ENCODE data around the gene FER.

Gene FER

GRCh38 chr5:109195667-109196066 is 448.0 kb downstream of the FER start:
- no peak for DNase-seq (ENCODE audit: low read depth, low spot score)
- in situ Hi-C loops (cut with HindIII; ENCODE audit: low sequenced_read_pairs), result no loop called here
- no peak overlapping the region for H3K4me3 ChIP-seq (ENCODE audit: low read depth, low read length)
- TF ChIP-seq CTCF (IDR thresholded peaks at IDR 0.05; ENCODE audit: low read depth, low read length), result no peak

- DNase-seq (ENCODE audit: low read depth, low spot score), result no peak
- in situ Hi-C loops (cut with HindIII; ENCODE audit: low sequenced_read_pairs), result no loop called here
- no peak for TF ChIP-seq CTCF (IDR thresholded peaks at IDR 0.05; ENCODE audit: low read depth, low read length)
- no peak overlapping the region for H3K4me3 ChIP-seq (ENCODE audit: low read depth, low read length)
Measured at GRCh38 chr5:109196087-109196822, 448.6 kb downstream of the FER start.

GRCh38 chr5:109196823-109197160 is 449.1 kb downstream of the FER start:
- TF ChIP-seq CTCF (IDR thresholded peaks at IDR 0.05; ENCODE audit: low read depth, low read length), result no peak
- in situ Hi-C loops (cut with HindIII; ENCODE audit: low sequenced_read_pairs), result no loop called here
- no peak overlapping the region for H3K4me3 ChIP-seq (ENCODE audit: low read depth, low read length)

GRCh38 chr5:109199289-109199688 is 451.6 kb downstream of the FER start:
- TF ChIP-seq CTCF (IDR thresholded peaks at IDR 0.05; ENCODE audit: low read depth, low read length), result no peak
- no peak overlapping the region for H3K4me3 ChIP-seq (ENCODE audit: low read depth, low read length)
- in situ Hi-C loops (cut with HindIII; ENCODE audit: low sequenced_read_pairs), result no loop called here
- DNase-seq (ENCODE audit: low read depth, low spot score), result no peak

More at GRCh38 chr5:109196823-109197160, 449.1 kb downstream of the FER start:
- no peak for DNase-seq (ENCODE audit: low read depth, low spot score)

- no peak overlapping the region for H3K4me3 ChIP-seq (ENCODE audit: low read depth, low read length)
- TF ChIP-seq CTCF (IDR thresholded peaks at IDR 0.05; ENCODE audit: low read depth, low read length), result no peak
- in situ Hi-C loops (cut with HindIII; ENCODE audit: low sequenced_read_pairs), result no loop called here
- no peak for DNase-seq (ENCODE audit: low read depth, low spot score)
Measured at GRCh38 chr5:109199799-109200620, 452.3 kb downstream of the FER start.

GRCh38 chr5:109215040-109215439 is 467.3 kb downstream of the FER start:
- TF ChIP-seq CTCF (IDR thresholded peaks at IDR 0.05; ENCODE audit: low read depth, low read length), result no peak
- no peak for DNase-seq (ENCODE audit: low read depth, low spot score)
- no peak overlapping the region for H3K4me3 ChIP-seq (ENCODE audit: low read depth, low read length)
- in situ Hi-C loops (cut with HindIII; ENCODE audit: low sequenced_read_pairs), result no loop called here

All from astrocyte of the spinal cord (primary cell).